ACHN (cell line): ENCODE results near the gene SDS.

Source experiments
- DNase-seq: peaks from one replicate; pipeline ENCODE4 v3.0.0-alpha.2; 2015
- in situ Hi-C: cut with HindIII; loops from 2 replicates; pipeline ENCODE4 v1.10.0; 2017; ENCODE audit warnings: low sequenced_read_pairs, low pct_ligation_motif_present, low pct_unique_long_range_greater_than_20kb

The SDS gene

DNA sequence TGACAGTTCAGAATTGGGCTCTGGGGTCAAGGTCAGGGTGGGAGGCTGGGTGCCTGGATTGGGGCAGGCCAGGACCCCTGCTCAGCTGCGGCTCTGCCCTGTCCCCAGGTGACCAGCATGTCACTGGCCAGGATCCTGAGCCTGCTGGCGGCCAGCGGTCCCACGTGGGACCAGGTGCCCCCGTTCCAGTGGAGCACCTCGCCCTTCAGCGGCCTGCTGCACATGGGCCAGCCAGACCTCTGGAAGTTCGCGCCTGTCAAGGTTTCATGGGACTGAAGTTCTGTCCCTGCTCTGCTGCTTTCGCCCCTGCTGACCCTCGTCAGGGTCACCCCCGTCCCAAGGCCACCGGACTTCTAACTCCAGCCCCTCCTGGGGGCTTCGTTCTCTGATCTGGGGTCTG lies 15.3 kb downstream of the SDS start:
- in situ Hi-C loops = no loop called here
- DNase-seq = no peak

DNA sequence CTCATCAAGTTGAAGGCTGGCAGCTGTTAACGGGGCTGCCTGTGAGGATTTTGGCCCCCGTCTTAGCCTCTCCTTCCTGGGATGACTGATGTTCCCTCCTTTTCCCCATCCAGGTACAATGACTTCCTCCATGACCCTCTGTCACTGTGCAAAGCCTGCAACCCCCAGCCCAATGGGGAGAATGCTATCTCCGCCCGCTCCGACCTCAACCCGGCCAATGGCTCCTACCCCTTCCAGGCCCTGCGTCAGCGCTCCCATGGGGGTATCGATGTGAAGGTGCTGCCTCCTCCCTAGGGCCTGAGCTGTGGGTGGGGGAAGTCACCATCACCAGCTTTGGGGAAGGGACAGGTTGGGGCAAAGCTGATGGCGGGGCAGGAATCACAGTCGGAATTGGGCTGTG lies 16.1 kb downstream of the SDS start:
- in situ Hi-C loops = no loop called here
- no peak for DNase-seq

- in situ Hi-C loops = no loop called here
- DNase-seq = no peak
Measured at GRCh38 chr12:113386866-113387566, 16.7 kb downstream of the SDS start.

DNA sequence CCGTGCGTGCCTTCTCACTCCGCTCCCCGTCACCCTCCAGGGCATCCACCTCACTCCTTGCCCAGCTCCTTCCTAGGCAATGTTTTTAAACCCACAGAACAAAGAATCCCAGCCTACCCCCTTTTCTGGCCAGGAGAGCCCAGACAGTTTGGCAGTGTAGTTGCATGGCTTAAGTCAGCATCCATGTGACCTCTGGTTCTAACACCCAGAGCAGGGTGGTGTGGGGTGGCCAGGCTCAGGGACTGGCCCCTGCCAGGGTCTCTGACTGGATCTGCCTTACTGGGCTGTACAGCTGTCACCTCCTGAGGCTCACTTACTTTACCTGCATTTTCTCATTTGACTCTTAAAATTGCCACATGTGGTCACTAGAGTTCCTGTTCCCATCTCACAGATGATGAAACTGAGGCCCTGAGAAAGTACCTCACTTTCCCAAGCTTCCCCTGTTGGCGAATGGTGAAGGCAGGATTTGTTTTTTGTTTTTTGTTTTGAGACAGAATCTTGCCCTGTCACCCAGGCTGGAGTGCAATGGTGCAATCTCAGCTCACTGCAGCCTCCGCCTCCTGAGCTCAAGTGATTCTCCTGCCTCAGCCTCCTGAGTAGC lies 18.3 kb downstream of the SDS start:
- DNase-seq = no peak
- in situ Hi-C loops = no loop called here

GRCh38 chr12:113384778-113385177 lies 18.9 kb downstream of the SDS start:
- in situ Hi-C loops = no loop called here

DNA sequence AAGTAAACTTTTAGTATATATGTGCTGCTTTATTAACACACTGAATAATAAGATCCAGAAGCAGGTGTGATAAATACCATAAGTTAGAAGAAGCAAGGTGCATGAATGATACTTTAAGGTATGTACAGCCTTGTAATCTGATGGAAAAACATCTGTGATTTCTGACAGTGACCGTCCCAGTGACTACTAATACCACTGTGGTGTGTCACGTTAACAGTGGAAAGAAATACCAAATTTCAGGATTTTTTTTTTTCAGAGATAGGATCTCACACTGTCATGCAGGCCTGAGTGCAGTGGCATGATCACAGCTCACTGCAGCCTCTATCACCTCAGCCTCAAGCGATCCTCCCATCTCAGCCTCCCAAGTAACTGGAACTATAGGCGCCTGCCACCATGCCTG lies 21.5 kb downstream of the SDS start:
- DNase-seq = no peak
- in situ Hi-C loops = no loop called here

More at GRCh38 chr12:113384778-113385177, 18.9 kb downstream of the SDS start:
- DNase-seq = no peak

GRCh38 chr12:113381220-113381619 lies 22.5 kb downstream of the SDS start:
- in situ Hi-C loops = no loop called here
- DNase-seq = no peak

GRCh38 chr12:113378291-113378690 lies 25.4 kb downstream of the SDS start:
- in situ Hi-C loops = no loop called here
- DNase-seq = no peak

- in situ Hi-C loops = no loop called here
- no peak for DNase-seq
Measured at GRCh38 chr12:113374823-113375428, 28.8 kb downstream of the SDS start.

- DNase-seq = no peak
- in situ Hi-C loops = no loop called here
Measured at GRCh38 chr12:113373969-113374368, 29.7 kb downstream of the SDS start.

DNA sequence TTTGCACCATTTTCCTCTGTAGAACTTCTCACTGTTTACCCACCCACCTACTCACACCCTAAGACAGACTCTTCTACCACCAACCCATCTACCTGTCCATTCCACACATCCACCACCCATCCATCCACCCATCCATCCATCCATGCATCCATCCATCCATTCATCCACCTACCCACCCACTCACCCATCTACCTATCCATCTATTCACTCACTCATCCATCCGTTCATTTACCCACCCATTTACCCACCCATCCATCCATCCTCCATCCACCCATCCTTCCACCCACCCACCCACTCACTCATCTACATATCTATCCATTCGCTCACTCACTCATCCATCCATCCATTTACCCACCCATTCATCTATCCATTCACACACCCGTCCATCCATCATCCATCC lies 30.2 kb downstream of the SDS start:
- in situ Hi-C loops = no loop called here
- DNase-seq = no peak

DNA sequence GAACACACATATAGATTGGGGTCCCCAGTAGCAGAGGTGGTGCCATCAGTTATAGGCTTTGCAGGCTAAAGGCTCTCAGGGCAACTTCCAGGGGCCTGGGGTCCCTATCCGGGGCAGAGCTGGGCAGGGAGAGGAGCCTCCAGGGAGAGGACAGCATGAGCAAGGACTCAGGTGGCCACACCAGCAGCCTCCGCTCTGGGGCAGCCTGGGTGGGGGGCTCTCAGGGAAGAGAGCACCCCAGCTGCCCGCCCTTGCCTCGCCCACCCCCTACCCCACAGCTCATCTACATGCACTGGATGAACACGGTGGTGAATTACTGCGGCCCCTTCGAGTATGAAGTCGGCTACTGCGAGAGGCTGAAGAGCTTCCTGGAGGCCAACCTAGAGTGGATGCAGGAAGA lies 31.3 kb downstream of the SDS start:
- DNase-seq = no peak

DNA sequence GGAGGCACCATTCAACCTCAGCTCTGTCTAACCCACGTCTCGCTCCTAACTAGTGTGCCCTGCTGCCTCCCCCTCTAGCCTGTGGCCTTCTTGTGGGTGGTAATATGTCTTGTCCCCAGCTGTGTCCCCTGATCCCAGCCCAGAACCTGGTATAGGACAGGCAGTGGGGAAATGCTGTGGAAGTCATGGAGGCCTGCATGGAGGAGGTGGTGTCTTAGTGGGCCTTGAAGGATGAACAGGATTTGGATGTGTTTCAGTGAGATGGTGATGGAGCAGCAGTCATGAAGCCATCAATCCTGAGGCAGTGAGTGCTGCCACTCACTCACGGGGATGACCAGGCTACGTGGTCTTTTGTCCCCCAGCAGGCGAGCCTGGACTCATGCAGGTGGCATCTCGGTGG lies 31.9 kb downstream of the SDS start:
- in situ Hi-C loops = no loop called here
- DNase-seq = no peak

More for the DNA sequence above, 31.3 kb downstream of the SDS start:
- in situ Hi-C loops = no loop called here

- no peak for DNase-seq
- in situ Hi-C loops = no loop called here
Measured at GRCh38 chr12:113370923-113371682, 32.6 kb downstream of the SDS start.

DNA sequence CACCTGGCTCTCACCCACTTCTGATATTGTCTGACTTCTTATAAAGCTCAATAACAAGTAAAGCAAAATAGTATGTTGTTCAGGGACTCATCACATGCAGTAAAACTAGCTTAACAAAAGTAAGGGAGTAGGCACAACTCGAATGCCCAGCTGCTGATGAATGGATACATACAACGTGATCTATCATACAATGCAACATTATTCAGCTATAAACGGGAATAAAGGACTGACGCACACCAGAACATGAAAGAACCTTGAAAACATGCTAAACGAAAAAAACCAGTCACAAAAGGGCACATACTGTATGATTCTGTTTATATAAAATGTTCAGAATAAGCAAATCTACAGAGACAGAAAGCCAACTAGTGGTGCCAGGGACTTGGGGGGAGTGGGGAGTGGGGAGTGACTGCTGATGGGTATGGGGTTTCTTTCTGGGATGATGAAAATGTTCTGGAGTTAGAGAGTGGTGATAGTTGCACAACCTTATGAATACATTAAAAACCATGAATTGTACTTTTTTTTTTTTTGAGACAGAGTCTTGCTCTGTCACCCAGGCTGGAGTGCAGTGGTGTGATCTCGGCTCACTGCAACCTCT lies 34.2 kb downstream of the SDS start:
- DNase-seq = no peak
- in situ Hi-C loops = no loop called here

- in situ Hi-C loops = no loop called here
Measured at GRCh38 chr12:113368331-113368730, 35.4 kb downstream of the SDS start.

DNA sequence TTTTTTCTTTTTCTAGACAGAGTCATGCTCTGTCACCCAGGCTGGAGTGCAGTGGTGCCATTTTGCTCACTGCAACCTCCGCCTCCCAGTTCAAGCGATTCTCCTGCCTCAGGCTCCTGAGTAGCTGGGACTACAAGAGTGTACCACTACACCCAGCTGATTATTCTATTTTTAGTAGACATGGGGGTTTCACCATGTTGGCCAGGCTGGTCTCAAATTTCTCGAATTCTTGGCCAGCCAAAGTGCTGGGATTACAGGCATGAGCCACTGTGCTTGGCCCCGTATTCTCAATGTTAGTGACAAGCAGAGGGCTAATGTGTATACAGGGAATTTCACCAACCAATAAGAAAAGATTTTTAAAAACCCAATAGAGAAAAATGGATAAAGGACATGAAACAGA lies 36.9 kb downstream of the SDS start:
- no peak for DNase-seq
- in situ Hi-C loops = no loop called here

More at GRCh38 chr12:113368331-113368730, 35.4 kb downstream of the SDS start:
- no peak for DNase-seq

DNA sequence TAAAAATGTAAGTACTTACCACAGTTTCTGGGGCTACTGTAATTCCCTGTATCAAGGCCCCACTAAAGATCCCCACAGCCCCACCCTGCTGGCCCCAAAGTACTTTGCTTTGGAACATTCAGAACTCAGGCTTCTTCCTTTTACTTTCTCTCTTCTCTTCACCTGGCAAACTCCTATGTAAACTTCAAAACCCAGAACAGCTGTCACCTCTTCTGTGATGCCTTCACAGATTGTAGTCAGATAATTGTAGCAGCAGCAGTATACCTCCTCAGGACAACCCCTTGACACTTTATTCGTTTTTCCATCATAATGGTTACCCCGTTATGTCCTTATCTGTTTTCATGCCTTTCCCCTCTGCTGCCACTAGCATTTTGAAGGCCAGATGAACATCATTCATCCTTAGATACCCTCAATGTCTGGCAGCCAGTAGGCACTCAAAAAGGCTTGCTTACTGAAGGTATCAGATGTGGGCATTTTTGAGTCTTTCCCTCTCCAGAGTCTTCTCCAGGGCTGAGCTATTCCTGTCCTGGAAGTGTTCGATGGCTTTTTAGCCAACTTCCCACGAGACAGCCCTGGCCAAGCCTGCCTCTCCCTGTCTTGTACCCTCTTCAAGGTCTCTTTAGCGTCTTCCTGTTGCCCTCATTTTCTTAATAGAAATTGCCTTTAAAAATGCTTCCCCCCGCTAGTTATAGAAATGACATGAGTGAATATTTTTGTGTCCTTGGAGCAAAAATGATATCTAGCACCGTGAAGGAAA lies 37.9 kb downstream of the SDS start:
- in situ Hi-C loops = no loop called here
- DNase-seq = no peak
